ENCODE data around the gene ATP8A2. TPM values are rescaled to one million over a fixed set of nuclear protein-coding genes. Genes with fewer than 3 reads are reported as not detected.
A peak's percentile ranks its signal among the peaks of the same experiment; 100 is the strongest.
"Not testable (repeated sequence)": the region's sequence is repeated elsewhere in the genome, so short reads cannot be mapped to it uniquely, and the experiment has no call there.

Gene ATP8A2
- total and polyA plus RNA-seq, 4 donors: 0.31 to 2.7 (median 1.1) TPM

GRCh38 chr13:26061256-26061655 is 689.5 kb downstream of the ATP8A2 start:
- Histone ChIP-seq H3K4me3 (no peak overlapping the region), H3K9me3 (ENCODE audit: control insufficient read depth in 4 of 4, insufficient read depth in 3 of 4, low read length in 3 of 4) (no peaks in the 10 kb centered on the region), H3K27ac (ENCODE audit: low read depth in 1 of 2, low read length in 1 of 2) (no peak overlapping the region), H3K27me3 (ENCODE audit: control insufficient read depth in 3 of 3, insufficient read depth in 3 of 3, low read length in 2 of 3) (no peaks in the 10 kb centered on the region), H3K9ac (ENCODE audit: insufficient read depth in 1 of 2, low read length in 2 of 2) (no peak overlapping the region), H3K36me3 (ENCODE audit: control insufficient read depth in 4 of 4, insufficient read depth in 4 of 4, low read length in 4 of 4) (no peaks in the 10 kb centered on the region), H3K4me1 (ENCODE audit: control insufficient read depth in 5 of 5, insufficient read depth in 5 of 5, low read length in 5 of 5) (peaks cover 0 to 6% (median 0%) of the 10 kb centered on the region in 5 donors)
- TF ChIP-seq CTCF (IDR thresholded peaks at IDR 0.05; ENCODE audit: control extremely low read depth, extremely low read depth): no peak
- no peak for DNase-seq
- ATAC-seq (ENCODE audit: insufficient read depth, low FRiP score): no peak
- whole genome bisulfite sequencing, 2 donors: 78 to 80% methylated on average over 5 of the region's 5 CpGs

GRCh38 chr13:26061947-26062346 is 690.2 kb downstream of the ATP8A2 start:
- Histone ChIP-seq H3K27me3 (ENCODE audit: control insufficient read depth in 3 of 3, insufficient read depth in 3 of 3, low read length in 2 of 3) (no peaks in the 10 kb centered on the region), H3K4me1 (ENCODE audit: control insufficient read depth in 5 of 5, insufficient read depth in 5 of 5, low read length in 5 of 5) (peaks cover 0 to 6% (median 0%) of the 10 kb centered on the region in 5 donors), H3K36me3 (ENCODE audit: control insufficient read depth in 4 of 4, insufficient read depth in 4 of 4, low read length in 4 of 4) (no peaks in the 10 kb centered on the region), H3K9ac (ENCODE audit: insufficient read depth in 1 of 2, low read length in 2 of 2) (no peak overlapping the region), H3K9me3 (ENCODE audit: control insufficient read depth in 4 of 4, insufficient read depth in 3 of 4, low read length in 3 of 4) (no peaks in the 10 kb centered on the region), H3K27ac (ENCODE audit: low read depth in 1 of 2, low read length in 1 of 2) (no peak overlapping the region), H3K4me3 (no peak overlapping the region)
- ATAC-seq (ENCODE audit: insufficient read depth, low FRiP score) (no peak), DNase-seq (peak in 2 of 3 donors; percentile 31 to 44)
- 83 to 89% methylated on average over 6 of the region's 6 CpGs for WGBS, 2 donors
- no peak for TF ChIP-seq CTCF (IDR thresholded peaks at IDR 0.05; ENCODE audit: control extremely low read depth, extremely low read depth)

GRCh38 chr13:26062853-26063444 is 691.2 kb downstream of the ATP8A2 start:
- Histone ChIP-seq H3K4me3 (no peak overlapping the region), H3K27me3 (ENCODE audit: control insufficient read depth in 3 of 3, insufficient read depth in 3 of 3, low read length in 2 of 3) (no peaks in the 10 kb centered on the region), H3K4me1 (ENCODE audit: control insufficient read depth in 5 of 5, insufficient read depth in 5 of 5, low read length in 5 of 5) (peaks cover 0 to 6% (median 0%) of the 10 kb centered on the region in 5 donors), H3K9me3 (ENCODE audit: control insufficient read depth in 4 of 4, insufficient read depth in 3 of 4, low read length in 3 of 4) (no peaks in the 10 kb centered on the region), H3K27ac (ENCODE audit: low read depth in 1 of 2, low read length in 1 of 2) (no peak overlapping the region), H3K9ac (ENCODE audit: insufficient read depth in 1 of 2, low read length in 2 of 2) (no peak overlapping the region), H3K36me3 (ENCODE audit: control insufficient read depth in 4 of 4, insufficient read depth in 4 of 4, low read length in 4 of 4) (no peaks in the 10 kb centered on the region)
- ATAC-seq (ENCODE audit: insufficient read depth, low FRiP score): no peak
- DNase-seq: peak; percentile 70 to 90 (median 87)
- TF ChIP-seq CTCF (IDR thresholded peaks at IDR 0.05; ENCODE audit: control extremely low read depth, extremely low read depth): peak; percentile 39
- WGBS, 2 donors: 55 to 58% methylated on average over 5 of the region's 5 CpGs

- not testable (repeated sequence) for H3K9me3 ChIP-seq (ENCODE audit: control insufficient read depth in 4 of 4, insufficient read depth in 3 of 4, low read length in 3 of 4); ATAC-seq (ENCODE audit: insufficient read depth, low FRiP score); H3K27me3 ChIP-seq (ENCODE audit: control insufficient read depth in 3 of 3, insufficient read depth in 3 of 3, low read length in 2 of 3); H3K27ac ChIP-seq (ENCODE audit: low read depth in 1 of 2, low read length in 1 of 2); DNase-seq; H3K36me3 ChIP-seq (ENCODE audit: control insufficient read depth in 4 of 4, insufficient read depth in 4 of 4, low read length in 4 of 4); H3K9ac ChIP-seq (ENCODE audit: insufficient read depth in 1 of 2, low read length in 2 of 2); H3K4me1 ChIP-seq (ENCODE audit: control insufficient read depth in 5 of 5, insufficient read depth in 5 of 5, low read length in 5 of 5); H3K4me3 ChIP-seq
- WGBS, 2 donors: 66 to 74% methylated on average over 7 of the region's 7 CpGs
Measured at GRCh38 chr13:26066492-26066891, 694.7 kb downstream of the ATP8A2 start.
